Endothelial cell of umbilical vein (primary cell): ENCODE measurements around the gene MAP4K5. TPM values are rescaled to one million over a fixed set of nuclear protein-coding genes. Genes with fewer than 3 reads are reported as not detected.

Source experiments
- BruUV-seq: library from RNA; stranded (reverse); fragments of 400-500 nt; replicated peaks from 2 replicates; lab custom pipeline; 2021; lab: Mats Ljungman, UMichigan
- CTCF ChIA-PET: fragments of 300-600, 350-600 bp; sonication (Branson Sonifier 250); formaldehyde crosslinking; loops from one replicate; lab custom pipeline; 2021; ENCODE audit warnings: antibody characterized with exemption, inconsistent platforms; lab: Charles Lee
- POLR2A ChIA-PET: fragments of 300-600, 350-600 bp; sonication (Branson Sonifier 250); formaldehyde crosslinking; loops from one replicate; lab custom pipeline; 2021; ENCODE audit warnings: antibody characterized with exemption, inconsistent platforms; lab: Charles Lee
- DNase-seq: peaks from one replicate; pipeline ENCODE4 v3.0.0-alpha.2; 2011; ENCODE audit warnings: low read depth, low spot score
- FAIRE-seq: peaks from 2 replicates; lab custom pipeline; 2011; peaks lifted over from hg19 to GRCh38; lab: Jason Lieb, UNC
- H2AFZ ChIP-seq: 2 replicates; pipeline ENCODE4 v1.6.0; 2012; ENCODE audit warnings: low read depth, low read length, control low read depth, inconsistent platforms
- H3K27ac ChIP-seq: 2 replicates; pipeline ENCODE4 v1.5.1; 2011; ENCODE audit warnings: low read depth, mild to moderate bottlenecking, control low read depth, low read length, moderate library complexity; ENCODE audit not compliant: insufficient read depth
- H3K27me3 ChIP-seq, 2 experiments: 2 replicates each; pipeline versions ENCODE4 v1.6.0 to v1.6.1; 2011; ENCODE audit warnings: low read length in 2 of 2, mixed read lengths in 1 of 2; ENCODE audit not compliant: control insufficient read depth in 2 of 2, insufficient read depth in 2 of 2
- H3K36me3 ChIP-seq, 2 experiments: 2 replicates in 1 of 2; 3 replicates in 1 of 2; pipeline ENCODE4 v1.5.1; 2011; ENCODE audit warnings: low read length in 2 of 2, mild to moderate bottlenecking in 1 of 2, moderate library complexity in 1 of 2; ENCODE audit not compliant: control insufficient read depth in 2 of 2, insufficient read depth in 2 of 2; ENCODE audit errors: extremely low read depth in 1 of 2
- H3K4me1 ChIP-seq: 3 replicates; pipeline ENCODE4 v1.5.1; 2011; ENCODE audit warnings: mild to moderate bottlenecking, low read length; ENCODE audit not compliant: control insufficient read depth, insufficient read depth; ENCODE audit errors: extremely low read depth
- H3K4me2 ChIP-seq: 2 replicates; pipeline ENCODE4 v1.6.1; 2011; ENCODE audit warnings: low read length, control low read depth, mixed read lengths; ENCODE audit not compliant: insufficient read depth
- H3K4me3 ChIP-seq, 3 experiments: fragments of 200-600 bp in 1 of 3; sonication (generic), shearing (Covaris generic) in 1 of 3; replicated peaks in 1 of 3; 2 replicates each; pipeline ENCODE4 v1.5.1; 2011 to 2016; ENCODE audit warnings: control low read depth in 3 of 3, low read length in 3 of 3, mild to moderate bottlenecking in 2 of 3, inconsistent platforms in 1 of 3, low read depth in 1 of 3, moderate library complexity in 1 of 3; ENCODE audit not compliant: insufficient read depth in 1 of 3
- H3K79me2 ChIP-seq: 2 replicates; pipeline ENCODE4 v1.6.0; 2012; ENCODE audit warnings: low read length, inconsistent platforms; ENCODE audit not compliant: control insufficient read depth, insufficient read depth
- H3K9ac ChIP-seq: replicated peaks from 2 replicates; pipeline ENCODE3; 2011; ENCODE audit warnings: low read length, control low read depth; ENCODE audit not compliant: insufficient read depth; ENCODE audit errors: extremely low read depth
- H3K9me1 ChIP-seq: replicated peaks from 3 replicates; pipeline ENCODE4 v1.6.0; 2011; ENCODE audit warnings: mild to moderate bottlenecking, low read length; ENCODE audit not compliant: control insufficient read depth, insufficient read depth; ENCODE audit errors: extremely low read depth
- H3K9me3 ChIP-seq: replicated peaks from 2 replicates; pipeline ENCODE4 v1.5.1; 2012; ENCODE audit warnings: low read length, inconsistent platforms; ENCODE audit not compliant: control insufficient read depth, insufficient read depth
- H4K20me1 ChIP-seq: replicated peaks from 2 replicates; pipeline ENCODE3; 2011; ENCODE audit warnings: mild to moderate bottlenecking, low read length; ENCODE audit not compliant: control insufficient read depth, insufficient read depth; ENCODE audit errors: extremely low read depth
- CTCF ChIP-seq, 2 donors: IDR thresholded peaks; 1 replicate in 1 of 2; 2 replicates in 1 of 2; pipeline ENCODE4 v1.5.1; 2011; ENCODE audit warnings: low read length in 2 of 2, mild to moderate bottlenecking in 2 of 2, moderate library complexity in 2 of 2, control low read depth in 1 of 2, inconsistent platforms in 1 of 2, low read depth in 1 of 2; ENCODE audit not compliant: insufficient read depth in 1 of 2; ENCODE audit errors: extremely low read depth in 1 of 2
- EZH2 ChIP-seq: IDR thresholded peaks from 2 replicates; pipeline ENCODE4 v1.6.1; 2012; ENCODE audit warnings: borderline replicate concordance, low read depth, mild to moderate bottlenecking, moderate library complexity, low read length, inconsistent platforms; ENCODE audit not compliant: severe bottlenecking
- FOS ChIP-seq: IDR thresholded peaks from 2 replicates; pipeline ENCODE4 v1.6.1; 2011; ENCODE audit warnings: mild to moderate bottlenecking, low read length, moderate library complexity, borderline replicate concordance; ENCODE audit not compliant: insufficient read depth
- GATA2 ChIP-seq: IDR thresholded peaks from 2 replicates; pipeline ENCODE4 v1.7.0; 2011; ENCODE audit warnings: low read depth, mild to moderate bottlenecking, moderate library complexity, mixed read lengths, low read length; ENCODE audit not compliant: insufficient read length, insufficient read depth
- JUN ChIP-seq: IDR thresholded peaks from 2 replicates; pipeline ENCODE4 v1.6.1; 2011; ENCODE audit warnings: borderline replicate concordance, low read depth; ENCODE audit not compliant: insufficient read length, insufficient read depth
- MAX ChIP-seq: IDR thresholded peaks from 2 replicates; pipeline ENCODE4 v1.6.1; 2011; ENCODE audit not compliant: insufficient read depth, insufficient read length
- MYC ChIP-seq: IDR thresholded peaks from one replicate; pipeline ENCODE4 v1.6.1; 2011; ENCODE audit warnings: mild to moderate bottlenecking, low read depth, low read length
- POLR2A ChIP-seq: IDR thresholded peaks from 2 replicates; pipeline ENCODE4 v1.6.1; 2012; ENCODE audit warnings: low read depth, mild to moderate bottlenecking, control low read depth, low read length
- POLR2AphosphoS5 ChIP-seq: IDR thresholded peaks from 2 replicates; pipeline ENCODE4 v1.6.1; 2012; ENCODE audit warnings: low read depth, mild to moderate bottlenecking, control low read depth, low read length, moderate library complexity; ENCODE audit not compliant: insufficient read depth
- dilution Hi-C: fragments of 300-500 bp; cut with MboI; formaldehyde crosslinking; loops from one replicate; pipeline ENCODE4 v1.15.0; 2019; ENCODE audit warnings: low sequenced_read_pairs; ENCODE audit not compliant: extremely low pct_ligation_motif_present
- intact Hi-C: fragments of 100-400 bp; cut with micrococcal nuclease; formaldehyde crosslinking; loops from one replicate; pipeline ENCODE4 v1.10.0; 2022
- polyA plus RNA-seq, 4 experiments: library from polyadenylated mRNA; depleted of rRNA in 3 of 4; stranded (reverse) in 3 of 4; unstranded in 1 of 4; fragments of >200 nt; gene quantifications; 2 replicates each; pipeline versions ENCODE4 v1.2.1 to v1.2.3, GENCODE V29; 2011 to 2012; ENCODE audit warnings: missing spikeins in 1 of 4
- total RNA-seq: library from RNA; stranded (reverse); gene quantifications from 2 replicates; pipeline ENCODE4 v1.2.3, GENCODE V29; 2021

The MAP4K5 gene
- total and polyA plus RNA-seq, 2 donors (not counting 3 experiments of a cell fraction or from before 2014, with no cell fraction given): 17.4 to 73.7 TPM

- BruUV-seq: no TSS peak
- Histone ChIP-seq H3K4me3 (no peak overlapping the region), H3K27ac (no peak overlapping the region), H3K36me3 (no peaks in the 10 kb centered on the region), H2AFZ (no peak overlapping the region), H3K9ac (no peak overlapping the region), H3K9me1 (no peaks in the 10 kb centered on the region), H3K4me2 (no peak overlapping the region), H3K4me1 (no peaks in the 10 kb centered on the region), H3K9me3 (no peaks in the 10 kb centered on the region), H3K27me3 (peaks cover 12 to 21% of the 10 kb centered on the region in 2 experiments), H4K20me1 (no peaks in the 10 kb centered on the region), H3K79me2 (no peaks in the 10 kb centered on the region)
- dilution Hi-C loops (loop anchor here (25.0 kb wide), 1 partner anchor 160 kb away; no protein-coding TSS in a partner anchor), intact Hi-C loops (no loop called here)
- no peak for TF ChIP-seq POLR2A
- no peak for TF ChIP-seq MAX
- TF ChIP-seq EZH2: no peak
- no peak for TF ChIP-seq GATA2
- no peak for TF ChIP-seq POLR2AphosphoS5
- no peak for TF ChIP-seq JUN
- no peak for TF ChIP-seq MYC
- TF ChIP-seq CTCF (IDR thresholded peaks at IDR 0.05; ENCODE audit: extremely low read depth in 1 of 2, insufficient read depth in 1 of 2, low read depth in 1 of 2, low read length in 2 of 2): no peak
- no peak for TF ChIP-seq FOS
- FAIRE-seq (no peak), DNase-seq (no peak)
- CTCF ChIA-PET: no interaction called here
- POLR2A ChIA-PET: no interaction called here
Measured at GRCh38 chr14:50551877-50552276, 19.5 kb upstream of the MAP4K5 start.
